GM19238 (cell line): ENCODE measurements around the gene OR11L1.

Source experiments
- DNase-seq: peaks from one replicate; pipeline ENCODE4 v3.0.0; 2011; ENCODE audit warnings: low spot score; ENCODE audit not compliant: insufficient read length

The OR11L1 gene

GRCh38 chr1:247822060-247822459 is 19.6 kb downstream of the OR11L1 start:
- DNase-seq = no peak

- no peak for DNase-seq
Observed at GRCh38 chr1:247812637-247813036, 29.1 kb downstream of the OR11L1 start.

GRCh38 chr1:247797518-247797917 is 44.2 kb downstream of the OR11L1 start:
- no peak for DNase-seq
